ENCODE measurements around the gene TP53I3.
A peak's percentile ranks its signal among the peaks of the same experiment; 100 is the strongest.
"Not testable (repeated sequence)": the region's sequence is repeated elsewhere in the genome, so short reads cannot be mapped to it uniquely, and the experiment has no call there.

The TP53I3 gene

DNA sequence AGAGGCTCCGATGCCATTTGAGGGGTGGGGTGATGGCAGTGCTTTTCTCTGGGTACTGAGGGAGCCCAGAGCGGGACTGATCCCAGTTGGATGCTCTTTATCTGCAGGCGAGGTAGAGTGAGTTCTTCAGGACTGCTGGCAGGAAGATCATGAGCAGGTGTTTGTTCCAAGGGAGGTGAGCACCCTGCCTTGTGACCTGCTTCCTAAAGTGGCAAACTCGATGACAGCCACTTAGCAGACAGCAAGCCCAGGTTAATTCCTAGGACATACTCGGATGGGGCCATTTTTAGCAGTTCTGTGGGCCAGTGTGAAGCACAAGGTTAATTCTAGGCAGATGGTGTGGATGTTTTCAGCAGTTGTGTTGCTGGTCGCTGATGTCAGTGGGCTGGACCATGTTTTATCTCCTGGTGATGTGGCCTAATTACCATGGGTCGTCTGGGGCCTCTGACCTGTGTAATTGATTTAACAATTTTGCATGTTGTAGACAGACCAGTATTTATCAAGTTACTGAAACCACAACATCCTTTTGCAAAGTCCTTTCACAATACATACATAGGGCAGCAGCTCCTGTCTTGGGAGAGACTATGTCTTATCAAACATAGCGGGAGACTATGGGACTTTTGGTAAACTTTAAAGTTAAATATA lies 30.1 kb downstream of the TP53I3 start:
- DNase-seq (ENCODE audit: low read depth in 3 of 3) = no peak

- DNase-seq (ENCODE audit: low read depth in 3 of 3) = no peak
These were observed 31.7 kb downstream of the TP53I3 start for GRCh38 chr2:24052951-24053350.

DNA sequence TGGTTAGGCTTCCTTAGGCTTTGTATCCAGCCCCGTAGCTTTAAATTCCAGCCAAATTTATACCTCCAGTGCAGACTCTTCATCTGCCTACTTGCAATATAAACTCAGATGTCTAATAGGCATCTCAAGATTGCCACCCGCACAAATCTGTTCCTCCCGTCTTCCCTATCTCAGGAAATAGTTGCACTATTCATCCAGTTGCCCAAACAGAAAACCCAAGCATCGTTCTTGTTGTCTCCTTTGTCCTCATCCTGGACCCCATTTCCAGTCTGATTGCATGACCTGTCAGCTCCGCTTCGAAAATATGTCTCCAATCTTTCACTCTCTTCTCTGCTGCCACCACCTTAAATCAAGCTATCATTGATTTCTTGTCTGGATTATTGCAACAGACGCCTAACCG lies 32.8 kb downstream of the TP53I3 start:
- no peak for DNase-seq (ENCODE audit: low read depth in 3 of 3)

DNA sequence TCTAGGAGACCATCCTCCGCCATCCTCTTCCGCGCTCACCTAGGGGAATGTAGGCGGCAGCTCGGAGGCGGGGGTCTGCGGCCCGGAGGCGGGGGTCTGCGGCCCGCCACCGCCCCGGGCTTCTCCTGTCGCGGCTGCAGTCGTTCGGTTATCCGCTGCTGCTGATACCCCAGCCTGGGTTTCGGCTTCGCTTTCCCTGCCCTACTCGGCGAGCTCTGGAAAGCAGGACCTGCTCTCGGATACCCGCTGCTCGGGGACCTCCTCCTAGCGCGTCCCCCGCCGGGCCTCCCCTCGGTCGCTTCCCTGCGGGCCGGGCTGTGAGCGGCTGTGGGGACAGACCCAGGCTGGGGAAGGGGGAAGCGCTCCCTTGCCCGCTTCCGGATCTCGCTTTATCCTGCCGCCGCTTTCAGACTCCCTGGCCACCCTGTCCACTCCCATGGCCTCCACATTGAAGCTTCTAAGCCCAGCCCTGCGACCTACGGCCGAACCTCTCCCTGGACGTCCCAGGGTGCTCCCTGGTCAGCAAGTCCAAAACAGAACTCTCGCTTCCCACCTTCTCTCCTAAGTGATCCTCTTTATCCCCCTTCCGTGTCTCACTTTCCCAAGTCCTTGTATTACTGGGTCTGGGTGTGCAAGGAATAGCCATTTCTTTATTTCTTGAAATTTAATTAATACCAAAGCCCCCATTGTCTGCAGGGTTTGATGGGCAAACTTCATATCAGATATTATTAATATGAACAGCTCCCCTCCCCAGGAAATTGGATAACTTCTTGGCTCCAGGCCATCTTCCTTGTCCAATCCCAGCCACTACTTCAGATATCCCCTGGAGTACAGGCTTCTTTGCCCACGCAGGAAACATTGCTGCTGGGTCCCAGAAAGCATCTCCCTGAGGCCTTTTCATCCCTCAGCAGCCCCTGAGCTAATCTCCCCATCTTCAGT lies 34.3 kb downstream of the TP53I3 start:
- peak in 1 of 3 experiments; percentile 6 for DNase-seq (ENCODE audit: low read depth in 3 of 3)

DNA sequence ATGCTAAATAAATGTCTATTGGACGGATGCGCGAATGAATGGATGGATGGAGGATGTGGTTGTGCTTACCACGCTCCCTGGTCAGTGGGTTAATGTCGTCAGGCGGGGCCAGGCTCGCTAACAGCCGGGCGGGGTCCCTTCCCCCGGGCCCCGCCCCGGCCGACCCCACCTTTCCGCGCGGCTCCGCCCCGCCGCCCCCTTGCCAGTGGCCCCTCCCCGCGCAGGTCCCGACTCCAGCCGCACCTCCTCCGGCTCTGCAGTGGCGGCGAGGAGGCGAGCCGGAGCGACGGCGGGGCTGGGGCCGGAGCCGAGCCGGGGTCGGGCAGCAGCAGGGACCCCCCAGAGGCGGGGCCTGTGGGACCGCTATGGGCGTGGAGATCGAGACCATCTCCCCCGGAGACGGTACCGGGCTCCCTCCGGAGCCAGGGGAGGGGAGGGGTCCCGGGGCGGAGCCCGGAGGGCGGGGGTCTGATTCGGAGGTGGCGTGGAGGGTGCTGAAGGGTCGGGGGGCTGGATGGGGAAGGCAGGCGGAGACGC lies 35.1 kb downstream of the TP53I3 start, which contains the start of gene FKBP1B:
TSS of gene FKBP1B (plus strand) at position 257 of the 537 bp plus-strand sequence. CDS start at position 366, 109 bp downstream.
- peak in 2 of 3 experiments; percentile 13 to 59 for DNase-seq (ENCODE audit: low read depth in 3 of 3)

DNA sequence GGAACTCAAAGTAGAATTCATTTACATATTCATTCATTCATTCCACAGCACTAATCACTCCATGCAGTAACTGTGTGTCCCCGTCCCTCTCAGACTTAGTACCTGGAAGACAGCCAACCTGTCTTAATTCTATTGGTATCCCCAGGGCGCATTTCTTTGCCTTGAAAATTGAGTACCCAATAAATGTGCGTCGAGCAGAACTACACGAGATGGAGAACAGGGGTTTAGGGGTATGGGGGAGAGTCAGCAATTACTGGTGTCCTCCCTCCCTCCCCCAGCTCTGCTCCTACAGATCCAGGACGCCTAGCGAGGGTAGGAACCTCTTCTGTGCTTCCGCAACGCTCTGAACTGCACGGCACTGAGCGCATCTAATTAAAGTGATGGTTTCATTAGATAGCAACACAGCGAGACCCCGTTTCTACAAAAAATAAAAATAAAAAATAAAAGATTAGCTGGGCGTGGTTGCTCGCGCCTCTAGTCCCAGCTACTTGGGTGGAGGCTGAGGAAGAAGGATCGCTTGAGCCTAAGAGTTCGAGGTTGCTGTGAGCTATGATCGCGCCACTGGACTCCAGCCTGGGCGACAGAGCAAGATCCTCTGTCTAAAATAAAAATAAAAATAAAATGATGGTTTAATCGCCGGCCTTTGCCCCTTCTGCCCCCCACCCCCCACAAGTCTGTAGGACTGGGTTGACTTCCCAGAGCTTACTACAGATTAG lies 35.7 kb downstream of the TP53I3 start:
- DNase-seq (ENCODE audit: low read depth in 3 of 3) = no peak

DNA sequence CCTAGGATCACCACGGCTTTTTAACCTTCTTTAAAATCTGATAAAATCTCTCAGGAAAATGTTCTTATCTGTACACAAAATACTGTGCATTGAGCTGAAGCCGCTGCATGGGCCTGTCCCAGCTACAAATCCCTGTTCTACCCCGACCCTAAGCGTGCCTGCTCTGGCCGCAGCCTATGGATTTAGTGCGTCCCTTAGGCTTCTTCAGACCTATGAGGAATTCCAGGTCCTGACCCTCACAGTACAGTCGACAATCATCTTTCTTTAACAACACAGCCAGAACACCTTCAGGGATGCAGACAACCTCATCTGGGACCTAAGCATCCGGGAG lies 37.0 kb downstream of the TP53I3 start:
- DNase-seq (ENCODE audit: low read depth in 3 of 3) = no peak

GRCh38 chr2:24046930-24047702 lies 37.5 kb downstream of the TP53I3 start, which contains the start of gene WDCP:
WDCP (minus strand) TSS chr2:24047391; CDS start chr2:24039494, 7,897 bp downstream.
- peak; percentile 83 to 93 (median 92) for DNase-seq (ENCODE audit: low read depth in 3 of 3)

- no peak for DNase-seq (ENCODE audit: low read depth in 3 of 3)
These were observed 38.1 kb downstream of the TP53I3 start for GRCh38 chr2:24046599-24046929.

DNA sequence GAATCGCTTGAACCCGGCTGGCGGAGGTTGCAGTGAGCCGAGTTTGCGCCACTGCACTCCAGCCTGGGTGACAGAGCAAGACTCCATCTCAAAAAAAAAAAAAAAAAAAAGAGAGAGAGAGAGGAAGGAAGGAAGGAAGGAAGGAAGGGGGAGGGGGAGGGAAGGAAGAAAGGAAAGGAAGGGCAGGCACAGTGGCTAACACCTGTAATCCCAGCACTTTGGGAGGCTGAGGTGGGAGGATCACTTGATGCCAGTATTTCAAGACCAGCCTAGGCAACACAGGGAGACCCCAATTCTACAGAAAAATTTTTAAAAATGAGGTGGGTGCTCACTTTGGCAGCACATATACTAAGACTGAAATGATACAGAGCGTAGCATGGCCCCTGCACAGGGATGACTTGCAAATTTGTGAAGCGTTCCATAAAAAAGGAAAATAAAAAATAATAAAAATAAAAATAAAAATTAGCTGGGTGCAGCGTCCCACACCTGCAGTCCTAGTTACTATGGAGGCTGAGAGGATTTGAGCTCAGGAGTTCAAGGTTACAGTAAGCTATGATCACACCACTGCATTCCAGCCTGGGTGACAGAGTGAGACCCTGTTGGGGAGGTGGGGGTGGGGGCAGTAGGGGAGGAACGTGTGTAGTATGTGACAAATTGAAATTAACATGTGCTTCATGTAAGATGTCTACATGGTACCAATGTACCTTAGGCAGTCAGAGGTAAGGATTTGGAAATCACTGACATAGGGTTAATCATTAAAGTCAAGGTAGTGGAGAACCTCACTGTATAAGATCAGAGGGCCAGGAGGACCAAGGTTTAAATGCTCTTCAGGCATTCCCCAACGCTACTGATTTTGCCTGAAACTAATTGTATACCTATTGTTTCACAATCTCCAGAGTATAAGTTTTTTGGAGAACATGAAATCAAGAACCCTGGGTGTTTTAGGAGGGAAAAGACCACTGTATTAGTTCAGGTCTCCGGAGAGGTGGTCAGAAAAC lies 38.8 kb downstream of the TP53I3 start:
- DNase-seq (ENCODE audit: low read depth in 3 of 3) = no peak

DNA sequence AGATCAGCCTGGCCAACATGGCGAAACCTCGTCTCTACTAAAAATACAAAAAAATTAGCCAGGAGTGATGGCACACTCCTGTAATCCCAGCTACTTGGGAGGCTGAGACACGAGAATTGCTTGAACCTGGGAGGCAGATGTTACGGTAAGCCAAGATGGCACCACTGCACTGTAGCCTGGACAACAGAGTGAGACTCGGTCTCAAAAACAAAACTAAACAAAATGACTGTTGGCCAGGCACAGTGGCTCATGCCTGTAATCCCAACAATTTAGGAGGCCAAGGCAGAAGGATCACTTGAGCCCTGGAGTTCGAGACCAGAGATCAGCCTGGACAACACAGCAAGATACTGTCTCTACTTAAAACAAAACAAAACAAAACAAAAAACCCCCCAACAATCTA lies 41.5 kb downstream of the TP53I3 start:
- not testable (repeated sequence) for DNase-seq (ENCODE audit: low read depth in 3 of 3)

DNA sequence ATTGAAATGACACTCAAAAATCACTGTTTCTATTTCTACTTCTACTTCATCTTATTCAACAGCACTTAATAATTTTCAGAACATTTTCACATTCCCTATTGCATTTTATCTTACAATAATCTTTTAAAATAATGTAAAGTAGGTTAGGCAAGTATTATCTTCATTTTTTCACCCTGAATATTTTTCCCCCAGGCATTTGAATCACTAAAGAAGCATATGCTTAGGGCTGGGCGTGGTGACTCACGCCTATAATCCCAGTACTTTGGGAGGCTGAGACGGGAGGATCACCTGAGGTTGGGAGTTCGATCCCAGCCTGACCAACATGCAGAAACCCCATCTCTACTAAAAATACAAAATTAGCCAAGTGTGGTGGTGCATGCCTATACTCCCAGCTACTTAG lies 44.1 kb downstream of the TP53I3 start:
- DNase-seq (ENCODE audit: low read depth in 3 of 3) = no peak

- no peak for DNase-seq (ENCODE audit: low read depth in 3 of 3)
These were observed 45.7 kb downstream of the TP53I3 start for GRCh38 chr2:24038786-24039499.
